Neural cell (in vitro differentiated cells): Measurements from ENCODE around the gene KRT2. TPM values are rescaled to one million over a fixed set of nuclear protein-coding genes. Genes with fewer than 3 reads are reported as not detected.

ENCODE experiments used
- H2AFZ ChIP-seq: fragments of 200-600, 300-800 bp; sonication (generic), shearing (Covaris generic); 2 replicates; pipeline ENCODE4 v1.6.0; 2014; ENCODE audit warnings: low read depth, mild to moderate bottlenecking, antibody characterized with exemption, low read length, moderate library complexity
- H3F3A ChIP-seq: fragments of 200-600 bp; shearing (Covaris generic); 2 replicates; pipeline ENCODE4 v1.6.1; 2016; ENCODE audit warnings: mild to moderate bottlenecking, moderate library complexity, mixed read lengths, antibody characterized with exemption, low read length; ENCODE audit not compliant: insufficient read depth, poor library complexity, severe bottlenecking
- H3K27ac ChIP-seq: fragments of 200-600, 300-800 bp; sonication (generic), shearing (Covaris generic); 2 replicates; pipeline ENCODE4 v1.5.1; 2014; ENCODE audit warnings: mild to moderate bottlenecking, low read length, moderate library complexity
- H3K27me3 ChIP-seq: fragments of 300-800, 200-600 bp; sonication (generic), shearing (Covaris generic); 2 replicates; pipeline ENCODE4 v1.6.0; 2014; ENCODE audit warnings: mild to moderate bottlenecking, low read depth, low read length, moderate library complexity; ENCODE audit not compliant: insufficient read depth
- H3K36me3 ChIP-seq: fragments of 300-800, 200-600 bp; sonication (generic), shearing (Covaris generic); 2 replicates; pipeline ENCODE4 v1.5.1; 2014; ENCODE audit warnings: mild to moderate bottlenecking, antibody characterized with exemption, low read length, moderate library complexity; ENCODE audit not compliant: insufficient read depth
- H3K4me2 ChIP-seq: fragments of 300-800, 200-600 bp; sonication (generic), shearing (Covaris generic); 2 replicates; pipeline ENCODE4 v1.6.0; 2014; ENCODE audit warnings: mild to moderate bottlenecking, low read length
- H3K4me3 ChIP-seq: fragments of 300-800, 200-600 bp; sonication (generic), shearing (Covaris generic); 2 replicates; pipeline ENCODE4 v1.5.1; 2014; ENCODE audit warnings: mild to moderate bottlenecking, low read length, moderate library complexity
- H3K79me2 ChIP-seq: fragments of 200-600 bp; shearing (Covaris generic); replicated peaks from 2 replicates; pipeline ENCODE4 v1.6.0; 2014; ENCODE audit warnings: mild to moderate bottlenecking, low read length, moderate library complexity; ENCODE audit not compliant: insufficient read depth
- H3K9ac ChIP-seq: fragments of 300-800, 200-600 bp; sonication (generic), shearing (Covaris generic); 2 replicates; pipeline ENCODE4 v1.6.1; 2016; ENCODE audit warnings: mild to moderate bottlenecking, low read length, mixed read lengths
- H3K9me2 ChIP-seq: fragments of 200-600 bp; shearing (Covaris generic); 2 replicates; pipeline ENCODE4 v1.6.1; 2016; ENCODE audit warnings: mild to moderate bottlenecking, low read length, mixed read lengths; ENCODE audit not compliant: insufficient read depth
- H3K9me3 ChIP-seq: fragments of 200-600, 300-800 bp; sonication (generic), shearing (Covaris generic); 2 replicates; pipeline ENCODE4 v1.6.1; 2016; ENCODE audit warnings: mild to moderate bottlenecking, mixed run types, low read length, moderate library complexity, mixed read lengths
- H4K20me1 ChIP-seq: fragments of 200-600 bp; shearing (Covaris generic); 2 replicates; pipeline ENCODE4 v1.6.1; 2016; ENCODE audit warnings: mild to moderate bottlenecking, mixed run types; ENCODE audit not compliant: insufficient read depth
- CTCF ChIP-seq: fragments of 450-650 bp; IDR thresholded peaks from 2 replicates; pipeline ENCODE4 v1.5.1; 2014; ENCODE audit warnings: antibody characterized with exemption, mild to moderate bottlenecking, moderate library complexity; ENCODE audit not compliant: poor library complexity, severe bottlenecking
- MXI1 ChIP-seq: fragments of 450-650 bp; conservative IDR thresholded peaks from 2 replicates; pipeline ENCODE4 v1.6.1; 2014; ENCODE audit warnings: antibody characterized with exemption, mild to moderate bottlenecking; ENCODE audit not compliant: poor library complexity, severe bottlenecking
- POLR2AphosphoS5 ChIP-seq: IDR thresholded peaks from 2 replicates; pipeline ENCODE4 v1.6.1; 2012
- RAD21 ChIP-seq: fragments of 450-650 bp; conservative IDR thresholded peaks from 2 replicates; pipeline ENCODE4 v1.6.1; 2014; ENCODE audit warnings: antibody characterized with exemption, mild to moderate bottlenecking, moderate library complexity
- REST ChIP-seq: IDR thresholded peaks from 2 replicates; pipeline ENCODE4 v1.6.1; 2012; ENCODE audit warnings: borderline replicate concordance
- SMC3 ChIP-seq: fragments of 450-650 bp; conservative IDR thresholded peaks from 2 replicates; pipeline ENCODE4 v1.6.1; 2014; ENCODE audit warnings: antibody characterized with exemption, mild to moderate bottlenecking, moderate library complexity; ENCODE audit not compliant: poor library complexity
- polyA plus RNA-seq: library from polyadenylated mRNA; depleted of rRNA; stranded (reverse); fragments of >200 nt; gene quantifications from 2 replicates; pipeline ENCODE4 v1.2.3, GENCODE V29; 2014

KRT2 gene
- polyA plus RNA-seq, 1 donor from 2014 or later: not detected

GRCh38 chr12:52650520-52651081, 1.4 kb downstream of the KRT2 start:
- no peaks in the 10 kb centered on the region for H3K27me3 ChIP-seq
- no peaks in the 10 kb centered on the region for H3K9me2 ChIP-seq
- no peak overlapping the region for H3K27ac ChIP-seq
- H3F3A ChIP-seq: no peaks in the 10 kb centered on the region
- H2AFZ ChIP-seq: no peak overlapping the region
- H4K20me1 ChIP-seq: no peaks in the 10 kb centered on the region
- no peaks in the 10 kb centered on the region for H3K79me2 ChIP-seq
- H3K9me3 ChIP-seq: no peaks in the 10 kb centered on the region
- no peak overlapping the region for H3K4me2 ChIP-seq
- no peak overlapping the region for H3K9ac ChIP-seq
- no peaks in the 10 kb centered on the region for H3K36me3 ChIP-seq
- TF ChIP-seq CTCF (no peak), POLR2AphosphoS5 (no peak), SMC3 (no peak), RAD21 (no peak)
- no peak overlapping the region for H3K4me3 ChIP-seq

- H3K4me2 ChIP-seq: no peak overlapping the region
- TF ChIP-seq CTCF: no peak
- no peak for TF ChIP-seq MXI1
- TF ChIP-seq POLR2AphosphoS5: no peak
- no peak for TF ChIP-seq REST
- no peak overlapping the region for H3K27ac ChIP-seq
- H3K79me2 ChIP-seq: no peaks in the 10 kb centered on the region
- H4K20me1 ChIP-seq: no peaks in the 10 kb centered on the region
- no peak overlapping the region for H2AFZ ChIP-seq
- H3K9me2 ChIP-seq: no peaks in the 10 kb centered on the region
- H3K9ac ChIP-seq: no peak overlapping the region
- no peaks in the 10 kb centered on the region for H3K9me3 ChIP-seq
- no peaks in the 10 kb centered on the region for H3F3A ChIP-seq
- no peak overlapping the region for H3K4me3 ChIP-seq
- H3K36me3 ChIP-seq: no peaks in the 10 kb centered on the region
- no peaks in the 10 kb centered on the region for H3K27me3 ChIP-seq
Measured at GRCh38 chr12:52649066-52649465, 2.9 kb downstream of the KRT2 start.
